ENCODE results near the gene PXT1. TPM values are rescaled to one million over a fixed set of nuclear protein-coding genes. Genes with fewer than 3 reads are reported as not detected.
A peak's percentile ranks its signal among the peaks of the same experiment; 100 is the strongest.

PXT1 gene
- total and polyA plus RNA-seq, 9 of the 15 experiments (the other 6 are each of a cell fraction or from before 2014, with no cell fraction given) = 0.09 to 0.11 (median 0.10) TPM; not detected in 5

GRCh38 chr6:36340618-36341454 lies 101.8 kb downstream of the PXT1 start (continued):
- TF ChIP-seq HINFP (tag; conservative IDR thresholded peaks at IDR 0.05; ENCODE audit: low read depth) (no peak), STAT6 (CRISPR knock-in tag; IDR thresholded peaks at IDR 0.05) (0 out of 2 replicates have a peak, but pooled peaks have one; percentile 59), RB1 (IDR thresholded peaks at IDR 0.05; ENCODE audit: low read depth) (peak; percentile 55), NRF1 (conservative IDR thresholded peaks at IDR 0.05 in 1 of 2, IDR thresholded peaks at IDR 0.05 in 1 of 2) (peak; percentile 34 to 47; a peak in 3 of 4 replicates), YY1 (IDR thresholded peaks at IDR 0.05; ENCODE audit: borderline replicate concordance in 1 of 3, control insufficient read depth in 1 of 3, extremely low read depth in 1 of 3, insufficient read depth in 3 of 3, insufficient read length in 1 of 3, insufficient replicate concordance in 2 of 3, low read depth in 1 of 3, low read length in 2 of 3) (peak; percentile 58 to 95 (median 91)), ZNF347 (CRISPR knock-in tag; IDR thresholded peaks at IDR 0.05; ENCODE audit: low read depth) (no peak), MYBL2 (IDR thresholded peaks at IDR 0.05; ENCODE audit: low read depth) (no peak), MYBL2 (CRISPR knock-in tag; IDR thresholded peaks at IDR 0.05; ENCODE audit: borderline replicate concordance) (no peak), RAD21 (CRISPR knock-in tag; conservative IDR thresholded peaks at IDR 0.05 in 1 of 2, IDR thresholded peaks at IDR 0.05 in 1 of 2) (peak; percentile 84 to 86), ARID3B (CRISPR knock-in tag; IDR thresholded peaks at IDR 0.05; ENCODE audit: borderline replicate concordance) (0 out of 2 replicates have a peak, but pooled peaks have one; percentile 11), ZNF282 (CRISPR knock-in tag; IDR thresholded peaks at IDR 0.05) (peak; percentile 21; the same call in 1 of the 2 replicates), TEAD4 (IDR thresholded peaks at IDR 0.05; ENCODE audit: low read length) (peak; percentile 67; the same call in 1 of the 2 replicates), TEAD4 (CRISPR knock-in tag; IDR thresholded peaks at IDR 0.05; ENCODE audit: borderline replicate concordance) (no peak), ELF2 (CRISPR knock-in tag; IDR thresholded peaks at IDR 0.05) (no peak), SRF (CRISPR knock-in tag; IDR thresholded peaks at IDR 0.05) (peak in 1 of 2 experiments; percentile 76; a peak in 1 of 4 replicates), NCOA6 (IDR thresholded peaks at IDR 0.05) (no peak), HDAC2 (IDR thresholded peaks at IDR 0.05) (0 out of 2 replicates have a peak, but pooled peaks have one; percentile 59), EP400 (IDR thresholded peaks at IDR 0.05) (no peak; the same call in 1 of the 2 replicates)
